H1 (cell line): ENCODE results near the gene UBAC1. TPM values are rescaled to one million over a fixed set of nuclear protein-coding genes. Genes with fewer than 3 reads are reported as not detected.

Experiments used
- CTCF ChIA-PET: fragments of 300-600 bp; sonication (Branson Sonifier 250); formaldehyde crosslinking; loops from one replicate; lab custom pipeline; 2021; ENCODE audit not compliant: partially characterized antibody; lab: Charles Lee
- POLR2A ChIA-PET: fragments of 300-600 bp; sonication (Branson Sonifier 250); formaldehyde crosslinking; loops from one replicate; lab custom pipeline; 2021; ENCODE audit warnings: inconsistent platforms; ENCODE audit not compliant: partially characterized antibody; lab: Charles Lee
- DNase-seq, 2 experiments: peaks; one replicate each; pipeline versions ENCODE4 v3.0.0 to v3.0.0-alpha.2; 2010 to 2022; ENCODE audit warnings: low spot score in 2 of 2, low read depth in 1 of 2, mixed read lengths in 1 of 2
- FAIRE-seq: peaks from 2 replicates; lab custom pipeline; 2011; peaks lifted over from hg19 to GRCh38; lab: Jason Lieb, UNC
- H2AFZ ChIP-seq: 2 replicates; pipeline ENCODE4 v1.8.1; 2012; ENCODE audit warnings: low read length, inconsistent platforms
- H2AK5ac ChIP-seq: 2 replicates; pipeline ENCODE4 v1.6.1; 2013; ENCODE audit warnings: low read depth, low read length
- H2BK120ac ChIP-seq: replicated peaks from 2 replicates; pipeline ENCODE3; 2013; ENCODE audit warnings: low read depth, low read length, inconsistent platforms
- H2BK12ac ChIP-seq: 2 replicates; pipeline ENCODE4 v1.6.1; 2013; ENCODE audit warnings: low read depth, low read length
- H2BK15ac ChIP-seq: 2 replicates; pipeline ENCODE4 v1.6.1; 2013; ENCODE audit warnings: low read length
- H2BK20ac ChIP-seq: 2 replicates; pipeline ENCODE4 v1.6.1; 2013; ENCODE audit warnings: low read length
- H2BK5ac ChIP-seq: 2 replicates; pipeline ENCODE4 v1.6.1; 2013; ENCODE audit warnings: low read depth, low read length
- H3K14ac ChIP-seq: 2 replicates; pipeline ENCODE4 v1.6.1; 2013; ENCODE audit warnings: inconsistent platforms; ENCODE audit not compliant: insufficient read length
- H3K18ac ChIP-seq: 2 replicates; pipeline ENCODE4 v1.6.1; 2013; ENCODE audit warnings: low read length; ENCODE audit errors: extremely low read depth
- H3K23ac ChIP-seq: 2 replicates; pipeline ENCODE4 v1.6.1; 2013; ENCODE audit warnings: inconsistent platforms; ENCODE audit not compliant: insufficient read length
- H3K23me2 ChIP-seq: 2 replicates; pipeline ENCODE4 v1.6.1; 2013; ENCODE audit warnings: low read depth, low read length
- H3K27ac ChIP-seq: 2 replicates; pipeline ENCODE4 v1.6.1; 2011; ENCODE audit warnings: low read depth, low read length, inconsistent platforms
- H3K27me3 ChIP-seq, 4 experiments: replicated peaks in 1 of 4; 1 replicate in 1 of 4; 2 replicates in 3 of 4; pipeline versions ENCODE4 v1.6.1 to v1.8.1; 2011 to 2013; ENCODE audit warnings: low read length in 3 of 4, mild to moderate bottlenecking in 3 of 4, inconsistent platforms in 2 of 4, mixed read lengths in 2 of 4, moderate library complexity in 1 of 4; ENCODE audit not compliant: control insufficient read depth in 3 of 4, insufficient read depth in 3 of 4; ENCODE audit errors: extremely low read depth in 1 of 4
- H3K36me3 ChIP-seq, 4 experiments: 2 replicates each; pipeline versions ENCODE4 v1.6.1 to v1.8.1; 2011 to 2013; ENCODE audit warnings: mild to moderate bottlenecking in 4 of 4, low read length in 3 of 4, moderate library complexity in 2 of 4, control low read depth in 1 of 4, inconsistent platforms in 1 of 4; ENCODE audit not compliant: insufficient read depth in 4 of 4, control insufficient read depth in 2 of 4
- H3K4ac ChIP-seq: replicated peaks from 2 replicates; pipeline ENCODE3; 2013; ENCODE audit warnings: low read length, low read depth, mixed read lengths, inconsistent platforms; ENCODE audit not compliant: insufficient read length
- H3K4me1 ChIP-seq, 4 experiments: replicated peaks in 1 of 4; 1 replicate in 1 of 4; 2 replicates in 3 of 4; pipeline versions ENCODE4 v1.6.1 to v1.8.1; 2011 to 2013; ENCODE audit warnings: low read length in 3 of 4, inconsistent platforms in 2 of 4, mixed read lengths in 1 of 4; ENCODE audit not compliant: insufficient read depth in 4 of 4, control insufficient read depth in 3 of 4
- H3K4me2 ChIP-seq, 2 experiments: 2 replicates each; pipeline versions ENCODE4 v1.6.1 to v1.8.1; 2011 to 2013; ENCODE audit warnings: low read depth in 2 of 2, low read length in 2 of 2, control low read depth in 1 of 2, inconsistent platforms in 1 of 2, mild to moderate bottlenecking in 1 of 2; ENCODE audit not compliant: insufficient read depth in 1 of 2
- H3K4me3 ChIP-seq, 4 experiments: fragments of 200-600, 300-600 bp in 1 of 4; sonication (generic), shearing (Covaris generic), sonication (Bioruptor Twin) in 1 of 4; 2 replicates each; pipeline versions ENCODE4 v1.5.1 to v1.8.1; 2011 to 2016; ENCODE audit warnings: low read length in 4 of 4, low read depth in 3 of 4, control low read depth in 2 of 4, inconsistent platforms in 2 of 4, mild to moderate bottlenecking in 2 of 4, mixed read lengths in 1 of 4, moderate library complexity in 1 of 4; ENCODE audit not compliant: insufficient read depth in 2 of 4; ENCODE audit errors: extremely low read depth in 1 of 4
- H3K56ac ChIP-seq: replicated peaks from 2 replicates; pipeline ENCODE3; 2013; ENCODE audit warnings: low read depth, mild to moderate bottlenecking, mixed read lengths, low read length, inconsistent platforms; ENCODE audit not compliant: insufficient read length
- H3K79me1 ChIP-seq: 2 replicates; pipeline ENCODE4 v1.6.1; 2013; ENCODE audit warnings: low read depth, low read length, control low read depth
- H3K79me2 ChIP-seq, 2 experiments: 2 replicates each; pipeline versions ENCODE4 v1.6.1 to v1.8.1; 2012 to 2013; ENCODE audit warnings: low read length in 2 of 2, mild to moderate bottlenecking in 2 of 2, inconsistent platforms in 1 of 2; ENCODE audit not compliant: insufficient read depth in 2 of 2, control insufficient read depth in 1 of 2
- H3K9ac ChIP-seq, 4 experiments: replicated peaks in 1 of 4; 1 replicate in 1 of 4; 2 replicates in 3 of 4; pipeline versions ENCODE4 v1.6.1 to v1.8.1; 2011 to 2013; ENCODE audit warnings: low read depth in 3 of 4, low read length in 3 of 4, control low read depth in 2 of 4, mild to moderate bottlenecking in 2 of 4, moderate library complexity in 2 of 4, inconsistent platforms in 1 of 4; ENCODE audit errors: extremely low read depth in 1 of 4
- H3K9me3 ChIP-seq, 2 experiments: 2 replicates each; pipeline versions ENCODE4 v1.6.1 to v1.8.1; 2012 to 2013; ENCODE audit warnings: mild to moderate bottlenecking in 2 of 2, moderate library complexity in 2 of 2, control low read depth in 1 of 2, inconsistent platforms in 1 of 2, low read depth in 1 of 2, low read length in 1 of 2, mixed read lengths in 1 of 2; ENCODE audit not compliant: insufficient read depth in 2 of 2
- H4K20me1 ChIP-seq, 2 experiments: replicated peaks in 1 of 2; 2 replicates each; pipeline versions ENCODE3 to v1.8.1; 2011 to 2013; ENCODE audit warnings: inconsistent platforms in 2 of 2, low read length in 2 of 2, mild to moderate bottlenecking in 1 of 2; ENCODE audit not compliant: insufficient read depth in 2 of 2, control insufficient read depth in 1 of 2
- H4K5ac ChIP-seq: 2 replicates; pipeline ENCODE4 v1.6.1; 2013; ENCODE audit warnings: low read length, low read depth, mixed read lengths, inconsistent platforms; ENCODE audit not compliant: insufficient read length
- H4K8ac ChIP-seq: 2 replicates; pipeline ENCODE4 v1.8.0; 2013; ENCODE audit warnings: mild to moderate bottlenecking, moderate library complexity, low read length, inconsistent platforms; ENCODE audit not compliant: insufficient read depth; ENCODE audit errors: extremely low read depth
- H4K91ac ChIP-seq: replicated peaks from 2 replicates; pipeline ENCODE3; 2013; ENCODE audit warnings: low read length, mixed read lengths, inconsistent platforms; ENCODE audit not compliant: insufficient read length
- HDAC6 ChIP-seq: IDR thresholded peaks from one replicate; pipeline ENCODE4 v1.7.1; 2012; ENCODE audit warnings: low read depth, mild to moderate bottlenecking, inconsistent platforms, low read length, moderate library complexity
- KDM4A ChIP-seq: IDR thresholded peaks from one replicate; pipeline ENCODE4 v1.7.1; 2012; ENCODE audit warnings: low read depth, mild to moderate bottlenecking, moderate library complexity, low read length, inconsistent platforms; ENCODE audit not compliant: severe bottlenecking
- WGBS, 2 experiments: shearing (Covaris generic) in 1 of 2; methylation state at CpG; one replicate each; pipeline versions ENCODE4 v1.1.6 to v1.1.7; 2013 to 2015; ENCODE audit warnings: low lambda C conversion rate in 2 of 2, mixed read lengths in 2 of 2, inconsistent platforms in 1 of 2, low coverage in 1 of 2, missing lambda C conversion rate in 1 of 2; ENCODE audit not compliant: insufficient replicate concordance in 2 of 2, insufficient coverage in 1 of 2, insufficient read length in 1 of 2; ENCODE audit errors: extremely low coverage in 1 of 2, missing lambda C conversion rate in 1 of 2; 5-methylcytosine and 5-hydroxymethylcytosine counted together
- polyA plus RNA-seq, 7 experiments: library from polyadenylated mRNA; depleted of rRNA in 3 of 7; stranded (reverse) in 5 of 7; unstranded in 2 of 7; fragments of >200 nt in 5 of 7; fragments of 200-250 nt in 2 of 7; gene quantifications; 1 replicate in 5 of 7; 2 replicates in 1 of 7; 4 replicates in 1 of 7; pipeline versions ENCODE4 v1.2.1 to v1.2.3, GENCODE V29; 2011 to 2013; ENCODE audit warnings: missing spikeins in 2 of 7, mixed read lengths in 2 of 7
- total RNA-seq: library from RNA; stranded (reverse); fragmentation: NEBNext Ultra II Directional; extraction: Animal tissue kit (Norgen Biotek cat#: 25700); gene quantifications from 2 replicates; pipeline ENCODE4 v1.2.1, GENCODE V29; 2021

Gene UBAC1
- total and polyA plus RNA-seq, 2 of the 8 experiments (the other 6 are each of a cell fraction or from before 2014, with no cell fraction given) = 59.3 to 85.2 TPM

DNA sequence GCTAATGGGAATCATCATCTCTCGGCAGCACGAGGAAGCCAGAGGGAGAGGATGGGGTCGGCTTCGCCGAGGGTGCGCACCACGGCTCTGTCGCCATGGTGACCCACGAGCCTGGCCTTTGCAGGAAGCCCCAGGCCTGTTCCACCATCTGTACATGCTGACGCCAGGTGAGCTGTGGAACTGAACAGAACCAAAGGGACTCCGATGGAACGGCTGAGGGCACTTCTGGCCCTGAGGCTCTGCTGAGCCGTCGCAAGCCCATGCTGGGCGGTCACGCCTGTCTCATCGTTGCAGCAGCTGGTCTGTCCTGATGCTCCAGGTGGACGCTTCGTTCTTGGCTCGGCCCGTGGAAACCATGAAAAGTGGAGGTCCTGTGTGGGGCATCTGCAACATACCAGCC is 34.6 kb upstream of the UBAC1 start:
- H3K4me2 ChIP-seq = no peak overlapping the region
- H2BK120ac ChIP-seq = no peak overlapping the region
- no peaks in the 10 kb centered on the region for H3K9me3 ChIP-seq
- FAIRE-seq (no peak), DNase-seq (no peak)
- no peak overlapping the region for H3K14ac ChIP-seq
- no peak overlapping the region for H3K18ac ChIP-seq
- no peaks in the 10 kb centered on the region for H3K27me3 ChIP-seq
- H3K23me2 ChIP-seq = no peaks in the 10 kb centered on the region; the same call in 1 of the 2 replicates
- H3K36me3 ChIP-seq = no peaks in the 10 kb centered on the region
- peak overlapping the region; percentile 75; the same call in 1 of the 2 replicates for H2BK12ac ChIP-seq
- H3K79me1 ChIP-seq = no peaks in the 10 kb centered on the region
- peak overlapping the region; percentile 62 for H4K8ac ChIP-seq
- WGBS, 2 experiments = 87% methylated on average over 21 of the region's 21 CpGs; no CpG with 5 or more reads in 1 of the 2 experiments
- H2BK20ac ChIP-seq = no peak overlapping the region
- no peak overlapping the region for H3K56ac ChIP-seq
- no peak overlapping the region for H3K9ac ChIP-seq
- no peaks in the 10 kb centered on the region for H4K20me1 ChIP-seq
- no peak overlapping the region for H3K4ac ChIP-seq
- H3K23ac ChIP-seq = no peak overlapping the region
- H2AFZ ChIP-seq = no peak overlapping the region
- H4K91ac ChIP-seq = peak overlapping the region; percentile 80
- peaks cover 9 to 30% (median 21%) of the 10 kb centered on the region in 4 experiments for H3K4me1 ChIP-seq
- no peak overlapping the region for H3K4me3 ChIP-seq
- ChIA-PET POLR2A (no interaction called here), CTCF (interaction anchor here (0.6 to 1.8 kb wide), 3 partner anchors 16 to 1449 kb away, joined by 3 to 5 read pairs (median 3); no protein-coding TSS in a partner anchor)
- no peak overlapping the region for H2BK5ac ChIP-seq
- no peaks in the 10 kb centered on the region for H3K79me2 ChIP-seq
- no peak overlapping the region for H4K5ac ChIP-seq
- H2AK5ac ChIP-seq = peak overlapping the region; percentile 77; the same call in 1 of the 2 replicates
- H2BK15ac ChIP-seq = no peak overlapping the region
- TF ChIP-seq HDAC6 (no peak), KDM4A (no peak)
- H3K27ac ChIP-seq = no peak overlapping the region
